ENCODE results near the gene RASSF4. TPM values are rescaled to one million over a fixed set of nuclear protein-coding genes. Genes with fewer than 3 reads are reported as not detected.

The RASSF4 gene
- total and polyA plus RNA-seq, 2 donors (not counting 3 experiments of a cell fraction or from before 2014, with no cell fraction given): 7.6 to 8.2 TPM

GRCh38 chr10:44989597-44990301 lies 30.1 kb downstream of the RASSF4 start:
- ChIA-PET CTCF (interaction anchor here (1.0 to 4.3 kb wide), 2 partner anchors 9 to 57 kb away, joined by 3 to 30 read pairs; no protein-coding TSS in a partner anchor), POLR2A (interaction anchor here (2.6 kb wide), 1 partner anchor 11 kb away, joined by 11 read pairs; the partner anchor contains the start of gene DEPP1)
- Histone ChIP-seq H2AFZ (ENCODE audit: low read depth, low read length) (no peak overlapping the region), H3K9ac (replicated peaks; ENCODE audit: extremely low read depth, insufficient read depth, low read length) (no peak overlapping the region), H3K4me2 (ENCODE audit: insufficient read depth, low read length) (no peak overlapping the region), H3K9me1 (replicated peaks; ENCODE audit: control insufficient read depth, extremely low read depth, insufficient read depth, low read length) (no peaks in the 10 kb centered on the region), H3K4me1 (ENCODE audit: control insufficient read depth, extremely low read depth, insufficient read depth, low read length) (peaks cover 10% of the 10 kb centered on the region), H3K4me3 (replicated peaks in 1 of 3; ENCODE audit: insufficient read depth in 1 of 3, low read depth in 1 of 3, low read length in 3 of 3) (no peak overlapping the region), H3K9me3 (replicated peaks; ENCODE audit: control insufficient read depth, insufficient read depth, low read length) (no peaks in the 10 kb centered on the region), H3K79me2 (ENCODE audit: control insufficient read depth, insufficient read depth, low read length) (no peaks in the 10 kb centered on the region), H4K20me1 (replicated peaks; ENCODE audit: control insufficient read depth, extremely low read depth, insufficient read depth, low read length) (no peaks in the 10 kb centered on the region), H3K36me3 (ENCODE audit: control insufficient read depth in 2 of 2, extremely low read depth in 1 of 2, insufficient read depth in 2 of 2, low read length in 2 of 2) (no peaks in the 10 kb centered on the region), H3K27ac (ENCODE audit: insufficient read depth, low read depth, low read length) (no peak overlapping the region), H3K27me3 (ENCODE audit: control insufficient read depth in 2 of 2, insufficient read depth in 2 of 2, low read length in 2 of 2) (no peaks in the 10 kb centered on the region)
- DNase-seq (ENCODE audit: low read depth, low spot score) (no peak), FAIRE-seq (no peak)
- dilution Hi-C loops (cut with MboI; ENCODE audit: extremely low pct_ligation_motif_present, low sequenced_read_pairs) (no loop called here), intact Hi-C loops (cut with micrococcal nuclease) (no loop called here)
- TF ChIP-seq JUN (IDR thresholded peaks at IDR 0.05; ENCODE audit: borderline replicate concordance, insufficient read depth, insufficient read length, low read depth) (no peak), MAX (IDR thresholded peaks at IDR 0.05; ENCODE audit: insufficient read depth, insufficient read length) (no peak), MYC (IDR thresholded peaks at IDR 0.05; ENCODE audit: low read depth, low read length) (no peak), POLR2A (IDR thresholded peaks at IDR 0.05; ENCODE audit: low read depth, low read length) (no peak), EZH2 (IDR thresholded peaks at IDR 0.05; ENCODE audit: borderline replicate concordance, low read depth, low read length, severe bottlenecking) (no peak), POLR2AphosphoS5 (IDR thresholded peaks at IDR 0.05; ENCODE audit: insufficient read depth, low read depth, low read length) (no peak), GATA2 (IDR thresholded peaks at IDR 0.05; ENCODE audit: insufficient read depth, insufficient read length, low read depth, low read length) (no peak), CTCF (IDR thresholded peaks at IDR 0.05; ENCODE audit: extremely low read depth in 1 of 2, insufficient read depth in 1 of 2, low read depth in 1 of 2, low read length in 2 of 2) (no peak), FOS (IDR thresholded peaks at IDR 0.05; ENCODE audit: borderline replicate concordance, insufficient read depth, low read length) (no peak)
- BruUV-seq (replicated peaks): no TSS peak
